ENCODE data around the gene NCKIPSD. TPM values are rescaled to one million over a fixed set of nuclear protein-coding genes. Genes with fewer than 3 reads are reported as not detected.

The NCKIPSD gene
- total RNA-seq, 2 donors from 2014 or later, result 14.0 to 19.8 TPM

DNA sequence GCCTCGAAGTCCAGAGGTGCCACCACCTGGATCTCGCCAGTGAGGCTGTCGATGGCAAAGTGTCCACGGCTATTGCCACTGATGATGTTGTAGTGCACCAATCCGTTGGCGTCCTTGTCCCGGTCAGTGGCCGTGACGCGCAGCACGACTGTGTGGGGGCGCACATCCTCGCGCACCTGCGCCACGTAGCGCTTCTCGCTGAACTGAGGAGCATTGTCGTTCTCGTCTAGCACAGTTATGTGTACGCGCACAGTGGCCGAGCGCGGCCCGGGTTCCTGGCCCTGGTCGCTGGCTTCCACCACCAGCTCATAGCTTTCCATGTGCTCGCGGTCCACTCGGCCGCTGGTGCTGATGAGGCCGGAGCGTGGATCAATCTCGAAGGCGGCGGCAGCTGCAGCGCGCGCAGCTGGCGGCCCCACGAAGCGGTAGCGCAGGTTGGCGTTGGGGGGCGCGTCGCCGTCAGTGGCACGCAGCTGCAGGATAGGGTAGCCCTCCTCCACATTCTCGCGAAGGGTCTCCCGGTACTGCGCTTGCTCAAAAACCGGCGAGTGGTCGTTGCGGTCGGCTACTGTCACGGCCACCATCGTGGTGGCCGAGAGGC is 24.8 kb downstream of the NCKIPSD start:
- intact Hi-C loops (cut with DNase I), result no loop called here
- DNase-seq (ENCODE audit: low spot score), result no peak

- intact Hi-C loops (cut with DNase I), result no loop called here
- DNase-seq (ENCODE audit: low spot score), result no peak
Measured at GRCh38 chr3:48656841-48657281, 28.9 kb downstream of the NCKIPSD start.

- DNase-seq (ENCODE audit: low spot score), result peak; percentile 92
- intact Hi-C loops (cut with DNase I), result no loop called here
Measured at GRCh38 chr3:48656061-48656840, 29.5 kb downstream of the NCKIPSD start.

GRCh38 chr3:48655606-48656005 is 30.1 kb downstream of the NCKIPSD start:
- intact Hi-C loops (cut with DNase I), result no loop called here
- no peak for DNase-seq (ENCODE audit: low spot score)

DNA sequence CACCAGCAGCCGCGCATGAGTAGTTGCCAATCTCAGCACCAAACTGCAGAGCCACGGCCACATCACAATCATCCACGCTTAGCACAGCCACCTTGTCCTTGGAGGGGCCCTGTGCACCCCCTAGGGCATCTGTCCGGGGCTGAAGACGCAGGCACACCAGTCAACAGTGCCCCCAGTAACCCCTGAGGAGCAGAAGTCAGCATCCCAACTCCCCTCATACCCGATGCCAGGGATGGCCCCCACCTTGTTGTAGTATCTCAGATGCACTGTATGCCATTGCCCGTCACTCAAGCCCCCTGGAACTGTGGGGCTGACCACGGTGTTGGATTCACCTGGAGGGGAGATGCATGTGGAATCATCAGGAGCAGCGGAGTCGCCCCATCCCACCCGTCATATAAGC is 30.7 kb downstream of the NCKIPSD start:
- no peak for DNase-seq (ENCODE audit: low spot score)
- intact Hi-C loops (cut with DNase I), result no loop called here

DNA sequence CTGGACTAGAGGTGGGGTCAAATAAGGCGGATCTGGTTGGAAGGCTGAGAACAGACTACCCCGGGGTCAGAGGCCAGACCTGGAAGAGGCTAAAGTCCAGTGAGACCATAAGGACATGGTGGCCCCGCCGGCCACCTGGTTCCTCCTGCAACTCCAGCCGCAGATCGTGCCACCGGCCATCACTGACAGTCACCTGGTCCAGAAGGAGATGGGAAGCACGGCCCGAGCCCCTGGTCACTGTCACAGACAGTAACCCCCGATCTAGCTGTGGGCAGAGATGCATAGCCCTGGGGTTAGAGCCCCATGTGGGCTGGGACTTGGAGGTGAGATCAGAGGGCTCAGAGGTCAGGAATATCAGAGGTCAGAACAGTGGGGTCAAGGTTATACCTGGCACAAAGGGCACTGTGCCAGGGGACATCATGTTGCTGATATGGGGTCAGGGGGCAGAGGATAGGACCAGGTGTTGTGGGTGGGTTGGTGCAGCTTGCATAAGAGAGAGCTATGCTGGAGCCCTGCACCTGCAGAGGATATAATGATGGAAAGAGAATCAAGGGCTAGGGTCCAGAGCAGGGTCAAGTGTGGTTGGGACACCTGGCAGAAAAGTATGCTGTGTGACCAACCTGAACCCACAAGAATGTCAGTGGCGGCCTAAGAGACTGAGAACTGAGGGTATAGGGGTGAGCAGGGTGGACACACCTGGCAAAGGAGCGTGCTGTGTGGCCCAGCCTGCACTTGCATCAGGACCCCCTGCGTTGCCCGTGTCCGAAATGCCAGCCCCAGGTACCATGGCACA is 32.6 kb downstream of the NCKIPSD start:
- DNase-seq (ENCODE audit: low spot score), result no peak
- intact Hi-C loops (cut with DNase I), result no loop called here

GRCh38 chr3:48651771-48652170 is 33.9 kb downstream of the NCKIPSD start:
- intact Hi-C loops (cut with DNase I), result no loop called here
- no peak for DNase-seq (ENCODE audit: low spot score)

- intact Hi-C loops (cut with DNase I), result no loop called here
- DNase-seq (ENCODE audit: low spot score), result no peak
Measured at GRCh38 chr3:48650723-48651122, 35.0 kb downstream of the NCKIPSD start.

DNA sequence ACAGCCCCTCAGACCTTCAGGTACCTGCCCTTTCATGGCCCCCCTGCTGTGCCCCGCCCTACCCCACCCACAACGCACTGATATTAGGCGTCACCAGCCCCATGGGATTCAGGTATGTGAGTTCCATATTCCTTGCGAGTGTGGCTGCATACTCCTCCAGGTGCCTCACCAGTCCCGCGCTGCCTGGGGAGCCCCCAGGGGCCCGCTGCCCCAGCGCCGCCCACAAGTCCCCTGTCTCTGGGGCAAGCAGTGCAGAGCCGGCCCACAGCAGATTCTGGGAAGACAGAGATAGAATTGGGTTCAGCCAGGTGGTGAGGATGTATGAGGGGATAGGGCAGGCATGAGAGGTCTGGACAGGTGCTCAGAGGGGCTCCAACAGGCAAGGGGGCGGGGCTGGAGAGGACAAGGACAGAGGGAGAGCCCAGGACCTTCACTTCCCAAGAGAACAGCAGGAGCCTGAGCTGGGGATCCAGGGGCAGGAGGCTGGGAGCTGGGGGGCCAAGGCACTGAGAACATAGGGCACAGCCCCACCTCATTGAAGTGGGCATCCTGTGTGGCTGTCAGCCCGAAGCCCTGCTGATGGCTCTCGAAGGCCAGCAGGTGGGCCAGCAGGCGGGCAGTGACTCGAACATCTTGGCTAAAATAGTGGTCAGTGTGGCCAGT is 37.4 kb downstream of the NCKIPSD start:
- no peak for DNase-seq (ENCODE audit: low spot score)
- intact Hi-C loops (cut with DNase I), result no loop called here

DNA sequence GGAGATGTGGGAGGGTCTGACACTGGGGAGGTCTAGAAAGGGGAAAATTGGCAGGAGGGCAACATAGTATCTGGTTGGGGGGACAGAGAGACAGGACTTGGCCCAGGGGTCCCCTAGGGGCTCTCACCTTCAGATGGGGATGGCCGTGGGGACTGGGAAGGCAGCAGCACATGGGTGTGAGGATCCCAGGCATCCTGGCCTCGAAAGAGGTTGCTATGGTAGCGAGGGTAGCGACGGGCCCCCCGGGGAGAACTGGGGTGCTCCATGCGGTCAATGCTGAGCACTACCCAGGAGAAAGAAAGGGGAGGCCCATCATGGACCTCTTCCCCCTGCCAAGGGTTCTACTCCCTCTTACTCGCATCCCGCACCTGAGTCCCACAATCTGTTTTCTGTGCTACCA is 38.0 kb downstream of the NCKIPSD start:
- DNase-seq (ENCODE audit: low spot score), result no peak
- intact Hi-C loops (cut with DNase I), result no loop called here

DNA sequence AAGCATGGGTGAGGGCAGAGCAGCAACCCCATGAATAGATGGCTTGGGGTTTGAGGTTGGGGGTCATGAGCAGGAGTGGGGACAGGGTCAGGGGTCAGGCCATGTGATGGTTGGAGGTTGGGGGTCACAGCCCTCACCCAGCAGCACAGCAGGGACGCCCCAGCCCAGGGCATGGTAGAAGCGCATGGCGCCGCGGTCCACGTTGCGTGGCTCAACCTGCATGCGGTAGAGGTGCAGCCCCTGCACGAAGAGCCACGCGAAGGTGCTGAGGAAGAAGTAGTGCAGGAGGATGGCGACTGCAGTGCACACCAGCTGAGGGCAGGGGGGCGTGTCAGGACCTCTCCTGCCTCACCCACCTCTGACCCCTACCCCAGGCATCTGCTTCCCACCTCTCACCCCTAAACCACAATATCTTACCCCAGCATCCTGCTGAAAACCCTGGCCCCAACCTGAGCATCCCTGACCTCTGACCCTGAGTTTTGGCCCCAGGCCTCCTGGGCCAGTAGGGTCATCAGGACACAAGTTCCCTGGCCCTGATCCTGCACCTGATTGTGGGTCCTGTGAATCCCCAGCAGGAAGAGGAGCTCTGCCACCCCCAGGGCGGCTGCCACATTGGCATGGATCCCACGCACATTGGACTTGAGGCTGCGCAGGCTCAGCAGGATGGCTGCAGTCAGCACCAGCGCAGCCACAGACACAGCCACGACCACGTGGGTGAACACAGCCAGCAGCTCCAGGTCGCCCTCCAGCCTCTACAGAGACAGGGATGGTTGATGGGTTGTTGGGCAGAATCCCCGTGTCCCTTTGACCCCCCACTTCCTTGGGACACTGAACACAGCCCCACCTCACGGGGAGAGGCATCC is 40.6 kb downstream of the NCKIPSD start:
- DNase-seq (ENCODE audit: low spot score), result no peak
- intact Hi-C loops (cut with DNase I), result no loop called here

DNA sequence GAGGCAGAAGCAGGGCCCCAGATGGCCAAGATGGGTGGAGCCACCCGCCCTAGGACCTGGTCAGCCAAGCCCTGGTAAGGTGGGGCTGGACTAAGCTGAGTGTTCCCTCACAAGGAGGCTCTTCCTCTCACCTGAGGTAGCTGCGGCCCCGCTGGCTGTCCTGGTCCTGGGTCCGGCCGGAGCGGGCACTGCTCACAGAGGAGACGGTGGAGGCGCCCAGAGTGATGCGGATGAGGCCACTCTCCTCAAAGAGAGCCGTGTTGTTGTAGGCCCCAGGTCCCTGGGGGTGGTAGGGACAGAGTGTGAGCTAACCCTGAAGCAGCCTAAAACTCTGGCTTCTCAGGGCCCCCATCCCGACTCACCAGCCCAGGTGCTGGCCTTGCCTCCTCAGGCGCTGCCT is 43.1 kb downstream of the NCKIPSD start:
- intact Hi-C loops (cut with DNase I), result no loop called here
- no peak for DNase-seq (ENCODE audit: low spot score)

DNA sequence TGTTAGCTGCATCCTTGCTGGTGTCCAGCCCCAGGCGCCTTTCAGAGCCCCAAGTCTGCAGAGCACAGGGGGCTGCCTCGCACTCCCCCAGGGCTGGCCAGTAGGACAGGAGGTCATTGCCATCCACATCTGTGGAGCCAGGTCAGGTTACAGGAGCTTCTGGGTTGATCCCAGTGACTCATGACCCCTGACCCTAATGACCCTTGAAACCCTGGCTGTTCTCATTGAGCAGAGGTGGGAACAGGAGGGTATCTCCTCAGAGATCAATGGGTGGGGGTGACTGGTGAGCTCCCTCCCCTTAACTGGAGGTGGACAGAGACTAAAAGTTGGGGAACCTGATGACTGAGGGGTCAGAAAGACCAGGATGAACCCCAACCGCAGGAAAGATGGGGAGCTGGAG is 44.3 kb downstream of the NCKIPSD start:
- intact Hi-C loops (cut with DNase I), result no loop called here

DNA sequence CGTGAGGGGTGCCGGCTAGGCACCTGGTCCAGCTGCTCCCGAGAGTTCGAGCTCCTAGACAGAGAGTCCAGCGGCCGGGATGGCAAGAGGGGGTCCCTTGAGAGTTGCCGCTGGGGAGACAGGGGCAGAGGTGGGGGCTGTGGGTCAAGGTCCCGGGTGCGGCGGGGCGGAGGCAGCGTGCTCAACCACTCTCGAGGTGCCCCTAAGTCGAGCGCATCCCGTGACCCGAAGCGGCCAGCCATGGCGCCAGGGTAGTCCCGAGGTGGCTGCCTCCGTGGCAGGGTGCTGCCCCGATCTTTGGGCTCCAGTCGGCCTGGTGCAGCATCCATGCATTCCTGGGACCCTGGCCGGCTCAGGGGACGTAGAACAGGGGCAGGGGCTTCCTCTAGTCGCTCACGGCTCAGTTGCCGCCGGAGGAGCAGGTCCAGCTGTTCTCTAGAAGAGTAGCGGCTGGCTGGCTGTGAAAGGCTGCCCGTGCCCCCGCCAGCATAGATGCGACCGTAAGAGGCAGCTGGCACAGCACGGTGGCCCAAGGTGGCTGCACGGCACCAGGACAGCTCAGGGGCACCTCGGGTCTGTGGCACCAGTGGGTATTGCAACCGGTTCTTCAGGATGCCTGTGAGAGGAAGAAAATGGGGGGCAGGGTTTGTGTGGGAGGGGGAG is 45.6 kb downstream of the NCKIPSD start:
- DNase-seq (ENCODE audit: low spot score), result no peak
- intact Hi-C loops (cut with DNase I), result no loop called here

More for the DNA sequence above, 44.3 kb downstream of the NCKIPSD start:
- DNase-seq (ENCODE audit: low spot score), result no peak

DNA sequence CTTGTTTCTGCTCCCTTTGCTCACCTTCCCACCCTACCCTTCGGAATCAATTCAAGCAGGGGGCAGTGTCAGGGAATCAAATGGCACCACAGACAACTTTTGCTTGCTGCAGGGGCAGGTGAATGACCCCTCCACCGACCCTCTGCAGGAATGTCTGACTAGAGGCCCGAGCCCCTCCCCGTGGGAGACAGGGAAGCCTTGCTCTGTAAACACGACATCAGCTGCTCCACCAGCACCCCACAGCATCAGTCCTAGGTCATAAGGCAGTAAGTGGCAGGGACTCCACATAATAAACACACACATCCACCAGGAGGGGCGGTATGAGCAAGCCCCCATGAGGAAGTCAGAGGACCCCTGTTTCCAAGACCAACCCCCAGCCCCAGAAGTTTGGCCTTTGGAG is 48.4 kb downstream of the NCKIPSD start:
- no peak for DNase-seq (ENCODE audit: low spot score)
- intact Hi-C loops (cut with DNase I), result no loop called here

GRCh38 chr3:48636149-48636655 is 49.5 kb downstream of the NCKIPSD start:
- intact Hi-C loops (cut with DNase I), result no loop called here
- no peak for DNase-seq (ENCODE audit: low spot score)

DNA sequence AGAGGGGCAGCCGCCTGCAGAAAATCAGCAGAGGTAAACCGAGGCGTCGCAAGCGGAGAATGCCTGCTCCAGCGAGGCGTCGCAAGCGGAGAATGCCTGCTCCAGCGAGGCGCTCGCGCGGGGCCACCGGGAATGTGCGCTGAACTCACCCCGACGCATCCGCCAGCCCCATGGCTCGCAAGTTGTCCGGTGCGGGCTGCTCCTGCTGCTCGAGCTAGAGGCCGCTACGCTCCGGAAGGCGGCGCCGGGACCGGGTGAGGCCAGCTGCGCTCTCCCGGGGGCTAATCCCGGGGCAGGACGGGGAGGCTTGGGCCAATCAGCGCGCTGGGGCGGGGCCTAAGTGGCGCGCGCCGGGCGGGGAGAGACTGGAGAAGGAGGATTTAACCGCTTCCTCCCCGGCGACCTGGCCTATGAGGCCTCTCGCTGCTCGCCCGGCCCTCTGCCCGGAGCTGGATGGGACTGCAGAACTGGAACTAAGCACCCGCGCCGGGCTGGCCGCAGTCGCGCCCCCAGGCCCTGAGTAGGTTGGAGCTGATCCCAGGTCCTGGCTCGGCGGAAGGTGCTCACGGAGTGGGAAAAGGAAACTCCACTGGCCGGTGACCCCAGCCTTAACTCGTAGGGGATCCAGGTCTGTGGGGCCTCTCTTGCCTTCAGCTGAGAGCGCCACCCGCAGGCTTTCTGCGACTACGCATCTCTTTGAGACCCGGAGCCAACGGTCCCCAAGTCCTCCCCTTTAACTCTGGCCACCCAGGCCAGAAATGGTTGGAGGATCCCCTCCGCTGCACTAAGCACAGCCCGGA is 50.3 kb downstream of the NCKIPSD start, which contains the start of gene SLC26A6:
Gene SLC26A6, minus strand, starts transcription at position 240 of the 800 bp plus-strand sequence. Its CDS starts 68 bp downstream, at position 172.
- intact Hi-C loops (cut with DNase I), result no loop called here
- peak; percentile 99 for DNase-seq (ENCODE audit: low spot score)
